HG02759 (cell line): ENCODE results near the gene PPP2R5C.

Source experiments
- ATAC-seq: cut with Tn5 transposase; IDR thresholded peaks from one replicate; pipeline ENCODE4 v1.9.1; 2021; ENCODE audit warnings: mild to moderate bottlenecking, moderate library complexity; ENCODE audit not compliant: unreplicated experiment

The PPP2R5C gene

DNA sequence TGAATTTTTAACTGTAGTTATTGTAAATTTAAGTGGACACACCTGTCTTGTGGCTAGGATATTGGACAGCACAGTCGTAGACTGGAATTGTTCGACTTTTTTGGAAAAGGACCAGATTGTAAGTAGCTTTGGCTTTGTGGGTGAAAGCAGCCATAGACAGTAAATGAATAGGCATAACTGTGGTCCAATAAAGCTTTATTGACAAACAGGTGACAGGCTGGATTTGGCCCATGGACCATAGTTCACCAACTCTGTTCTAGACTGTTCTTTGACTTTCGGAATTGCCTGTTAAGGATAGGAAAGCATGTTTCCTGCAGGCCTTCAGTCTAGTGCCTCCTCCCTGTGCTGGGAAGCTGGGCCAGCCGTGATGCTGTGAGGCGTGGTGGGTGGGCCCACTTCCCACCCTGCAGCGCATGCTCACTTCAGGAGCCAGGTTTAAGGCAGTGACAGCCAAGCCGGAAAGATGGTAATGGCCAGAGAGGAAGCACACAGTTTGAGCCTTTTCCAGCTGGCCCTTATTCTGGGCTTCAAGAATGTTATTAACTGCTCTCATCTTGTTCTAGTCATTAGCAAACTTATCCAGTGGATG, 51.8 kb downstream of the PPP2R5C start:
- ATAC-seq, result no peak

- ATAC-seq, result no peak
These were observed 52.3 kb downstream of the PPP2R5C start for GRCh38 chr14:101813833-101814232.

DNA sequence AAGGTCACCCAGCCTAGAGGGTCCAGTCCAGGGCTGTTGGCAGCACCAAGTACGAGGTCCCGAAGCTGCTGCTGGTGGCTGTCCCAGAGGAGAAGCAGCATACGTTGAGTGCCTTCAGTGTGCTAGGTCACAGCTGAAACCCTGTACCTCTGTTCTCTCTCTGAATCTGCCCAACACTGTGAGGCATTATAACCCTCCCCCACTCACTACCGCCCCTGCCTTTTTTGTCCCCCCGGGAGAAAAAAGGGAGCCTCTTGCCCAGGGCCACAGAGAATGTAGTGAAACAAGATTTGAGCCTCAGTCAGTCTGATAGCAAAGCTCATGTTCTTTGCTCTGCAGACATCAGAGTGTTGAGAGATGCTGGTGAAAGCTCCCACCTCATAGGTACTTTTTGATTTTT, 53.4 kb downstream of the PPP2R5C start:
- no peak for ATAC-seq

GRCh38 chr14:101815994-101816393, 54.5 kb downstream of the PPP2R5C start:
- ATAC-seq, result no peak

DNA sequence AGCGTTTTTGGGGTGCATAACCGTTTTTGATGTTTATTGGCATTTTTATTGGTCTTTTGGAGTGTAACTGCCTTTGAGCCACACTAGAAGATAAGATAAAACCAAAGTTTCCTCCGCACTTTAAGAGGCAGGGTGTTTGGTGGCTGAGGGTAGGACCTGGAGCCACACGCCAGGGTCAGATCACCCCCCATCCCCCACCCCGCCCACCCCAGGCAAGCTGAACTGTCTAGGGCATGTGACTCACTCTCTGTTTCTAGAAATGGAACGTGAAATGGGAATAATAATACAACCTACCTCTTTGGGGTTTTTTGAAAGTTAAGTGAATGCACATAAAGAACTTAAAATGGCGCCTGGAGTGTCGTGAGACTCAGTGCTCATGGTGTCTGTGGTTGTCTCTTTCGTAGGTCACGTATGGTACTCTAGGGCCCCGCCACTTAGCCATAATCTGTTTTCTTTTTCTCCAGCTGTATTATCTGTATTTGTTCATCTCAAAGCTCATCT, 56.0 kb downstream of the PPP2R5C start:
- ATAC-seq, result no peak

GRCh38 chr14:101819251-101819990, 57.9 kb downstream of the PPP2R5C start:
- no peak for ATAC-seq

DNA sequence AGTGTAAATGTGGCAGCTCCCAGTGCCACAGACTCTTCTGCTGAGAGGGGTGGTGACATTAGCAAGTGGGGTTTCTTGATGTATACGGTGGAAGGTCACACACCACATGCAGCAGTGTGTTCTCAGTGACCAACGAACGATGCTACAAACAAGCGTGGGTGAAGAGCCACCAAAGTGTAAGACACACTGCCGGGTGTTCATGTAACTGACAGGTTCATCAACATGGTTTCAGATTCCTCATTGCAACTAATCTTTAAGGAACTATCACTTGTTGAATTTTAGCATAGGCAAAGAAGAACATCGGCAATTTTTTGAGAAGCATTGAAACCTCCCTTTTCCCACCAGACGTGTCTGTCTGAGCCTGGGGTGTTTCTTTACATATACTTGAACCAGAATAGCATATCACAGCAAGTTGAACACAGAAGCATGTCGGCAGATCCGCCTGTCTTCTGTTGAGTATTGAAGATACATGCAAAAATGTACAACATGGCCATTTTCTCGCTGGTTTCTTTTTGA, 58.8 kb downstream of the PPP2R5C start:
- ATAC-seq, result peak; percentile 29

GRCh38 chr14:101821528-101821927, 60.0 kb downstream of the PPP2R5C start:
- no peak for ATAC-seq

GRCh38 chr14:101823066-101823465, 61.6 kb downstream of the PPP2R5C start:
- no peak for ATAC-seq

DNA sequence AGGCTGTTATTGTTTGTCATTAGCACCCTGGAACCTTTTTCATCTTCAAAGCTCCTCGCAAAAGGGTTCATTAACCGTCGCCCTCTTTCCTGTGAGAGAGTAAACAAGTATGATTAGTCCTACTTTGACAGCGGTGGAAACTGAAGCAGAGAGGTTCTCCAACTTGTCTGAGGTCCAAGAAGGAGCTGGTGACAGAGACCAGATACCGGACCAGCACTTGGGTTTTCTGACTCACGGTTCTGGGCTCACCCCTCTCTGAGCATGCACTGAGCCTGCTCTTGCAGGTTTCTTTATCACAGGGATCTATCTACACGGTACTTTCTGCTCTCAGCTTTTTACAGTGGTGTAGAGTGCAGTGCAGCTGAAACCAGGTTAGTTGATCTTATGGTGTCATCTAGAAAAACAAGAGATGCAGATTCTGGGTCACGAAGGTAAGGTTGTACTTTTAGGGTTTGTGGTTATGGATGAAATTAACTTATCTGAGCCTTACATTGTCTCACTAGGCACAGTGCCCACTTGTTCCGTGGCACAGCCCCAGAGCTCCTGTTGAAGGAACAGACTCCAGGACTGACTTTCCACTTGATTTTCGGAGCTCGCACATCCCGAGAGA, 62.1 kb downstream of the PPP2R5C start:
- peak; percentile 52 for ATAC-seq

GRCh38 chr14:101824339-101824727, 62.8 kb downstream of the PPP2R5C start:
- peak; percentile 1 for ATAC-seq

- no peak for ATAC-seq
These were observed 64.3 kb downstream of the PPP2R5C start for GRCh38 chr14:101825797-101826196.

DNA sequence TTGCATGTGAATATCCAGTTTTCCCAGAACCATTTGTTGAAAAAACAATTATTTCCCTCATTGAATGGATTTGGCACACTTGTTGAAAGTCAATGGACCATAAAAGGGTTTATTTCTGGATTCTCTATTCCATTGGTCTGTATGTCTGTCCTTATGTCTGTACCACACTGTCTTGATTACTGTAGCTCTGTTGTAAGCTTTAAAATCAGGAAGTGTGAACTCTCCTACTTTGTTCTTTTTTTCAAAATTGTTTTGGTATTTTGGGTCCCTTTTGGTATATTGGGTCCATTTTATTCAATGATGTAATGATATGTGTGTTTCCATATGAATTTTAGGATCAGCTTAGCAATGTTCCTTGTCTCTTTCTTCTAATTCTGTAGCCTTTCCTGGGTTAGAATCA, 64.8 kb downstream of the PPP2R5C start:
- ATAC-seq, result no peak

GRCh38 chr14:101827286-101827685, 65.8 kb downstream of the PPP2R5C start:
- no peak for ATAC-seq

DNA sequence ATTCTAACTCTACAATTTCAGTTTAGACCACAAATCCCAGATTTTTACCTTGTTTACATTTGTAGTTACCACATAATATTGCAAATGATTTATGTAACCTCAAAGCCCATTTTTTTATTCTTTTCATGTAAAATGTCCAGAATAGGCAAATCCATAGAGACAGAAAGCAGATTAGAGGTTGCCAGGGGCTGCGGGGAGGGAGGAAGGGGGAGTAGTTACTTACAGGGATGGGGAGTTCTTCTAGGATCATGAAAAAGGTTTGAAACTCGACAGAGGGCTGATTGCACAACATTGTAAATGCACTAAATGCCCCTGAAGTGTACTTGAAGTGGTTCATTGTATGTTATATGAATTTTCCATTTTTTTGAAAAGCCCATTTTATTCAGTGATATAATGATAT, 66.5 kb downstream of the PPP2R5C start:
- no peak for ATAC-seq

- no peak for ATAC-seq
These were observed 68.8 kb downstream of the PPP2R5C start for GRCh38 chr14:101830271-101830670.

- ATAC-seq, result no peak
These were observed 71.5 kb downstream of the PPP2R5C start for GRCh38 chr14:101833045-101833444.

DNA sequence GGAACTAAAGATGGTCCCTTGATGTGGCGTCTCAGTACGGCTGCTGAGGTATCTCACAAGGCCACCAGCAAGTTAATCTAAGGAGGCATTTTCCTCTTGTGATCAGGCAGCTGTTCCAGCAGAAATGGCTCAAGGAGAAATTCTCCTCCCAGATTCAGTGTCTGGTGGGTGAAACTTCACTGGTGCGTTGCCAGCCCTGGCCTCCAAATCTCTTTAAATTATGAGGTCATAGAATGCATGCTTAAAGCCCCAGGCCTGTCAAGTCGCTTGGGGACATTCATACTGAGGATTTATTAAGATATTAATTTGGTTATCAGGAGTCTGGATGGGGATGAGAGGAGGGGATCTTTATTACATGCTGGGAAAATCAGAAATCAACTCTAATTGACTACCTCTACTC, 72.9 kb downstream of the PPP2R5C start:
- ATAC-seq, result no peak

DNA sequence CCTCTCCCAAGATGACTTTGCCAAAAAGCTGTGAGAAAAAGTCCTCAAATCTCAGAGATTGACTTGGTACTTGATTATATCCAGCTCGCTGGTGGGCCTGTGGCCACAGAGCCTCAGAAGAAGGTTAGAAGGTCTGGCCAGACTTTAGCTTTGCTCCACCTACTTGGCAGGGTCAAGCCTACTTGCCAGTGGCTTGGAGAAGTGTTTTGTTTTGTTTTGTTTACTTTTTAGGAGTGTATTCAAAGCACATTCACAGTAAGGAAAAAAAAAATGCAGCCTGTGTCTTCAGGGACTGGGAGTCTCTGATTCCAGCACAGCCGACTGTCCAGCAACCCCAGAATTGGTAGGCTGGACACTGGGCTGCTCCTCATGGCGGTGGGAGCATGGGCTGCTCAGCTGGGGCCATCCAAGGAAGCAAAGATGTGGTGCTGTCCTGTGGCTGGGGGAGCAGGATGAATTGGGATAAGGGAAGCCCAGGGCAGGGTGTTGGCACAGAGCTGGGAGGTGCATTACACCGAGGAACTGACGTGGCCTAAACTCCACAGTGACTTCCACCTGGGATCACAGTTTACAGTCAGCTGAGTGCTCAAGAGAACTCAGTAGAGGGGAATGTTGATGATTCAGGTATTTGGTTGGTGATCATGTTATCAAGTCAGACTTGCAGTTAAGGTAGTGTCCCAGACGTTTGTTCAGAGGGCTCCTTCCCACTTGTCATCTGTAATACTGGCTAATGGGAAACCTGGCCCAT, 73.5 kb downstream of the PPP2R5C start:
- ATAC-seq, result no peak

GRCh38 chr14:101835566-101835965, 74.1 kb downstream of the PPP2R5C start:
- no peak for ATAC-seq

DNA sequence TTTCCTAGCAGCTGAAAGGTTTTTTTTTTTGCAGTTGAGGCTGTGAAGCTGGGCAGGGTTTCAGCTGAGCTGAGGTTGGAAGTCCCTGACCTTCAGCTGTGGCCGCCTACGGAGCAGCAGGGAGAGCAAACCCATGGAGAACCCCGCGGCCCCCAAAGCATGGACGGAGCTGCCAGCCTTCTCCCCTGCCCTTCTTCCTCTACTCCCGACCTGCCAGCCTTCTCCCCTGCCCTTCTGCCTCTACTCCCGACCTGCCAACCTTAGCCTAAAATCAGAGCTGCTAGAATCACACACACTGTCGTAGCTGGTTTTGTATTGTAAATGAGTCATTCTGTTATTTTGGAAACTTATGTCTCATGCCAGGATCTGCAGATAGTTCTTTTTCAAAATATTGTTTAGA, 74.6 kb downstream of the PPP2R5C start:
- ATAC-seq, result no peak
